HepG2 (cell line): Measurements from ENCODE around the gene SMTNL1. TPM values are rescaled to one million over a fixed set of nuclear protein-coding genes. Genes with fewer than 3 reads are reported as not detected.

Experiments used
- ATAC-seq: fragments of 200-7000 bp; cut with Tn5 transposase; 3 replicates; pipeline ENCODE4 v1.9.1; 2020; ENCODE audit warnings: mild to moderate bottlenecking, moderate library complexity
- BruUV-seq: library from RNA; stranded (reverse); fragments of 400-500 nt; replicated peaks from 2 replicates; lab custom pipeline; 2021; lab: Mats Ljungman, UMichigan
- CTCF ChIA-PET: fragments of 300-600 bp; formaldehyde crosslinking; extraction: SDS; loops from one replicate; lab custom pipeline; 2021; ENCODE audit warnings: low total read pairs, inconsistent platforms, low intra/inter-chr PET ratio; lab: Yijun Ruan, JAX
- POLR2A ChIA-PET: fragments of 350-600 bp; sonication (Branson Sonifier 250); formaldehyde crosslinking; loops from one replicate; lab custom pipeline; 2020; ENCODE audit warnings: antibody characterized with exemption, inconsistent platforms; lab: Yijun Ruan, JAX
- DNase-seq: peaks from one replicate; pipeline ENCODE4 v3.0.0-alpha.2; 2015; ENCODE audit warnings: low spot score
- FAIRE-seq: peaks from 3 replicates; lab custom pipeline; 2011; peaks lifted over from hg19 to GRCh38; lab: Jason Lieb, UNC
- H2AFZ ChIP-seq: one replicate; pipeline ENCODE4 v1.6.1; 2011; ENCODE audit warnings: low read length, inconsistent platforms
- H3K27ac ChIP-seq: fragments of 300-600 bp; 3 replicates; pipeline ENCODE4 v1.8.0; 2011; ENCODE audit warnings: mixed run types, mild to moderate bottlenecking, mixed read lengths, low read length, inconsistent platforms; ENCODE audit not compliant: insufficient read depth; ENCODE audit errors: extremely low read length
- H3K27me3 ChIP-seq, 2 experiments: fragments of 200-600 bp in 1 of 2; 2 replicates in 1 of 2; 3 replicates in 1 of 2; pipeline versions ENCODE4 v1.6.0 to v1.8.0; 2011; ENCODE audit warnings: low read length in 2 of 2, mild to moderate bottlenecking in 2 of 2, moderate library complexity in 2 of 2, inconsistent platforms in 1 of 2; ENCODE audit not compliant: insufficient read depth in 2 of 2, control insufficient read depth in 1 of 2
- H3K36me3 ChIP-seq, 2 experiments: fragments of 200-600 bp in 1 of 2; replicated peaks in 1 of 2; 2 replicates in 1 of 2; 3 replicates in 1 of 2; pipeline versions ENCODE4 v1.5.1 to v1.8.0; 2011; ENCODE audit warnings: low read length in 2 of 2, inconsistent platforms in 1 of 2; ENCODE audit not compliant: insufficient read depth in 2 of 2, control insufficient read depth in 1 of 2
- H3K4me1 ChIP-seq: 2 replicates; pipeline ENCODE4 v1.5.1; 2012; ENCODE audit warnings: low read length, inconsistent platforms; ENCODE audit not compliant: insufficient read depth
- H3K4me2 ChIP-seq: 2 replicates; pipeline ENCODE4 v1.6.0; 2011; ENCODE audit warnings: low read depth, low read length, inconsistent platforms
- H3K4me3 ChIP-seq, 3 experiments: fragments of 200-600 bp in 1 of 3; sonication (generic), shearing (Covaris generic) in 1 of 3; replicated peaks in 1 of 3; 2 replicates each; pipeline ENCODE4 v1.5.1; 2011 to 2016; ENCODE audit warnings: low read length in 3 of 3, inconsistent platforms in 2 of 3, low read depth in 2 of 3, mild to moderate bottlenecking in 2 of 3, control low read depth in 1 of 3, mixed read lengths in 1 of 3; ENCODE audit not compliant: insufficient read depth in 1 of 3
- H3K79me2 ChIP-seq: one replicate; pipeline ENCODE4 v1.6.1; 2011; ENCODE audit warnings: low read length, inconsistent platforms; ENCODE audit not compliant: insufficient read depth
- H3K9ac ChIP-seq: 2 replicates; pipeline ENCODE4 v1.6.0; 2011; ENCODE audit warnings: mild to moderate bottlenecking, low read depth, low read length, inconsistent platforms; ENCODE audit not compliant: insufficient read depth
- H3K9me3 ChIP-seq: 2 replicates; pipeline ENCODE4 v1.5.1; 2012; ENCODE audit warnings: mild to moderate bottlenecking, low read length
- H4K20me1 ChIP-seq: 2 replicates; pipeline ENCODE4 v1.6.0; 2011; ENCODE audit warnings: inconsistent platforms, mild to moderate bottlenecking, low read length, moderate library complexity; ENCODE audit not compliant: insufficient read depth
- ARNT ChIP-seq: fragments of 450-650 bp; IDR thresholded peaks from 2 replicates; pipeline ENCODE4 v1.6.1; 2017
- MTF1 ChIP-seq: sonication (generic); formaldehyde crosslinking; IDR thresholded peaks from 2 replicates; pipeline ENCODE4 v1.5.0; 2020; ENCODE audit warnings: missing genetic modification reagents
- ZMAT3 ChIP-seq: sonication (generic); formaldehyde crosslinking; conservative IDR thresholded peaks from 2 replicates; pipeline ENCODE4 v1.7.0; 2021; ENCODE audit warnings: missing genetic modification reagents
- ZNF160 ChIP-seq: sonication (generic); formaldehyde crosslinking; IDR thresholded peaks from 2 replicates; pipeline ENCODE4 v1.8.0; 2022; ENCODE audit warnings: mild to moderate bottlenecking, inconsistent platforms, missing genetic modification reagents
- ZNF556 ChIP-seq: sonication (generic); formaldehyde crosslinking; IDR thresholded peaks from 2 replicates; pipeline ENCODE4 v1.4.0; 2020; ENCODE audit warnings: mild to moderate bottlenecking, missing genetic modification reagents, borderline replicate concordance
- ZSCAN12 ChIP-seq: sonication (generic); formaldehyde crosslinking; IDR thresholded peaks from 2 replicates; pipeline ENCODE4 v1.9.0; 2021; ENCODE audit warnings: mild to moderate bottlenecking, missing genetic modification reagents
- in situ Hi-C: cut with HindIII; loops from 2 replicates; pipeline ENCODE4 v1.10.0; 2017; ENCODE audit warnings: low pct_unique_long_range_greater_than_20kb; ENCODE audit not compliant: extremely low pct_ligation_motif_present
- intact Hi-C: fragments of 100-400 bp; cut with micrococcal nuclease; formaldehyde crosslinking; loops from one replicate; pipeline ENCODE4 v1.10.0; 2022; ENCODE audit not compliant: unreplicated experiment
- polyA plus RNA-seq, 8 experiments: library from polyadenylated mRNA; depleted of rRNA in 3 of 8; stranded (reverse) in 7 of 8; unstranded in 1 of 8; fragments of >200 nt; fragmentation: Illumina TruSeq in 4 of 8; extraction: Trizol in 4 of 8; gene quantifications; 2 replicates each; pipeline versions ENCODE4 v1.2.1 to v1.2.3, GENCODE V29; 2011 to 2016; ENCODE audit warnings: low read depth in 4 of 8, missing spikeins in 1 of 8, mixed read lengths in 1 of 8; ENCODE audit not compliant: insufficient read depth in 1 of 8
- total RNA-seq, 5 experiments: library from RNA; depleted of rRNA; stranded (reverse); fragments of >200 nt; fragmentation: Illumina TruSeq; extraction: Trizol; gene quantifications; 2 replicates each; pipeline ENCODE4 v1.2.3, GENCODE V29; 2016; ENCODE audit warnings: low read depth in 1 of 5
- TF ChIP-seq, protein P1 (sequence below): sonication (generic); formaldehyde crosslinking; IDR thresholded peaks from 2 replicates; pipeline ENCODE4 v1.4.0; 2020; ENCODE audit warnings: missing genetic modification reagents, borderline replicate concordance
- TF ChIP-seq, protein P2 (sequence below): sonication (generic); formaldehyde crosslinking; IDR thresholded peaks from 2 replicates; pipeline ENCODE4 v1.5.0; 2020; ENCODE audit warnings: mild to moderate bottlenecking, missing genetic modification reagents, borderline replicate concordance
- TF ChIP-seq, protein P3 (sequence below): sonication (generic); formaldehyde crosslinking; IDR thresholded peaks from 2 replicates; pipeline ENCODE4 v1.9.0; 2021; ENCODE audit warnings: missing genetic modification reagents, borderline replicate concordance

The SMTNL1 gene
- total and polyA plus RNA-seq, 2 of the 13 experiments (the other 11 are each of a cell fraction or from before 2014, with no cell fraction given), result 0.04 TPM; not detected in 1

DNA sequence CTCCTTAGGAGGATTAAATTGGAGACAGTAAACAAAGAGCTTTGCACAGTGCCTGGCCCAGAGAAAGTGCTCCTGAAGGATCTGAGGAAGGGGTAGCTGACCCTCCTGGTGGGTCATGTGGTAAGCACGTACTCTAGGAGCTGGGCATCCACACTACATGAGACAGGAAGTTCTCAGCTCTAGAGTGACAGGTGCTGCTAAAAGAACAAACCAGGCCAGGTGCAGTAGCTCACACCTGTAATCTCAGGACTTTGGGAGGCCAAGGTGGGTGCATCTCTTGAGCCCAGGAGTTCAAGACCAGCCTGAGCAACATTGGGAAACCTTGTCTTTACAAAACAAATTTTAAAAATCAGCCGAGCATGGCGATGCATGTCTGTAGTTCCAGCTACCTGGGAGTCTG is 35.0 kb upstream of the SMTNL1 start (continued):
- TF ChIP-seq, protein P1, sequence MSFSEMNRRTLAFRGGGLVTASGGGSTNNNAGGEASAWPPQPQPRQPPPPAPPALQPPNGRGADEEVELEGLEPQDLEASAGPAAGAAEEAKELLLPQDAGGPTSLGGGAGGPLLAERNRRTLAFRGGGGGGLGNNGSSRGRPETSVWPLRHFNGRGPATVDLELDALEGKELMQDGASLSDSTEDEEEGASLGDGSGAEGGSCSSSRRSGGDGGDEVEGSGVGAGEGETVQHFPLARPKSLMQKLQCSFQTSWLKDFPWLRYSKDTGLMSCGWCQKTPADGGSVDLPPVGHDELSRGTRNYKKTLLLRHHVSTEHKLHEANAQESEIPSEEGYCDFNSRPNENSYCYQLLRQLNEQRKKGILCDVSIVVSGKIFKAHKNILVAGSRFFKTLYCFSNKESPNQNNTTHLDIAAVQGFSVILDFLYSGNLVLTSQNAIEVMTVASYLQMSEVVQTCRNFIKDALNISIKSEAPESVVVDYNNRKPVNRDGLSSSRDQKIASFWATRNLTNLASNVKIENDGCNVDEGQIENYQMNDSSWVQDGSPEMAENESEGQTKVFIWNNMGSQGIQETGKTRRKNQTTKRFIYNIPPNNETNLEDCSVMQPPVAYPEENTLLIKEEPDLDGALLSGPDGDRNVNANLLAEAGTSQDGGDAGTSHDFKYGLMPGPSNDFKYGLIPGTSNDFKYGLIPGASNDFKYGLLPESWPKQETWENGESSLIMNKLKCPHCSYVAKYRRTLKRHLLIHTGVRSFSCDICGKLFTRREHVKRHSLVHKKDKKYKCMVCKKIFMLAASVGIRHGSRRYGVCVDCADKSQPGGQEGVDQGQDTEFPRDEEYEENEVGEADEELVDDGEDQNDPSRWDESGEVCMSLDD (CRISPR knock-in tag), result no peak
- TF ChIP-seq ZSCAN12 (CRISPR knock-in tag), result no peak
- TF ChIP-seq, all 625 proteins: peak for 0

DNA sequence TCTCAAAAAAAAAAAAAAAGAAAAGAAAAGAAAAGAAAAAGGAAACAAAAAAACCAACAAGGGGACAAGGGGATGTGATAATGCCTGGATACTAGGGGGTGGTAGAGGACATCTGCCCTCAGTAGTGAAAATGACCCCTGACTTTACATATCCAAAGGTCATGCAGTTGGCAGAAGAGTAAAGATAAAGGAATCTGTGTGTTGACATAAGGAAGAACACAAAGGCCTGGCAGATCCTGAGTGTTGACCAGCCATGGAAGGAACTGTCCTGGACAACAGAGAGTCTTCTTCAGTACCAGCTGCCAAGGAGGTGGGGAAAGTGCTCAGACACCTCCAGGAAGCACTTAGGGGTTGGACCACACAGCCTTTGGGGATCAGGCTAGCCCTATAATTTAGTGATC is 34.5 kb upstream of the SMTNL1 start:
- Histone ChIP-seq H3K9me3 (no peaks in the 10 kb centered on the region), H3K36me3 (peaks cover 14 to 57% of the 10 kb centered on the region in 2 experiments; a peak in 4 of 5 replicates), H3K27ac (peak overlapping the region; percentile 55), H3K27me3 (no peaks in the 10 kb centered on the region), H3K4me3 (no peak overlapping the region), H4K20me1 (peaks cover 13% of the 10 kb centered on the region), H3K4me2 (0 out of 2 replicates have a peak overlapping the region, but pooled peaks have one; percentile 14), H2AFZ (no peak overlapping the region), H3K9ac (no peak overlapping the region), H3K79me2 (peaks cover 54% of the 10 kb centered on the region), H3K4me1 (peaks cover 97% of the 10 kb centered on the region)
- ChIA-PET CTCF (interaction anchor here (1.2 kb wide), 1 partner anchor 12 kb away, joined by 4 read pairs; the partner anchor contains the start of gene SLC43A1), POLR2A (interaction anchor here (0.8 to 9.7 kb wide), 3 partner anchors 9 to 137 kb away, joined by 3 to 111 read pairs (median 31); partner anchors contain the start of gene SLC43A1)
- ATAC-seq (peak; percentile 17), DNase-seq (peak; percentile 78), FAIRE-seq (peak; percentile 64)
- no TSS peak for BruUV-seq
- in situ Hi-C loops, result no loop called here
- intact Hi-C loops, result no loop called here
- TF ChIP-seq, protein P2, sequence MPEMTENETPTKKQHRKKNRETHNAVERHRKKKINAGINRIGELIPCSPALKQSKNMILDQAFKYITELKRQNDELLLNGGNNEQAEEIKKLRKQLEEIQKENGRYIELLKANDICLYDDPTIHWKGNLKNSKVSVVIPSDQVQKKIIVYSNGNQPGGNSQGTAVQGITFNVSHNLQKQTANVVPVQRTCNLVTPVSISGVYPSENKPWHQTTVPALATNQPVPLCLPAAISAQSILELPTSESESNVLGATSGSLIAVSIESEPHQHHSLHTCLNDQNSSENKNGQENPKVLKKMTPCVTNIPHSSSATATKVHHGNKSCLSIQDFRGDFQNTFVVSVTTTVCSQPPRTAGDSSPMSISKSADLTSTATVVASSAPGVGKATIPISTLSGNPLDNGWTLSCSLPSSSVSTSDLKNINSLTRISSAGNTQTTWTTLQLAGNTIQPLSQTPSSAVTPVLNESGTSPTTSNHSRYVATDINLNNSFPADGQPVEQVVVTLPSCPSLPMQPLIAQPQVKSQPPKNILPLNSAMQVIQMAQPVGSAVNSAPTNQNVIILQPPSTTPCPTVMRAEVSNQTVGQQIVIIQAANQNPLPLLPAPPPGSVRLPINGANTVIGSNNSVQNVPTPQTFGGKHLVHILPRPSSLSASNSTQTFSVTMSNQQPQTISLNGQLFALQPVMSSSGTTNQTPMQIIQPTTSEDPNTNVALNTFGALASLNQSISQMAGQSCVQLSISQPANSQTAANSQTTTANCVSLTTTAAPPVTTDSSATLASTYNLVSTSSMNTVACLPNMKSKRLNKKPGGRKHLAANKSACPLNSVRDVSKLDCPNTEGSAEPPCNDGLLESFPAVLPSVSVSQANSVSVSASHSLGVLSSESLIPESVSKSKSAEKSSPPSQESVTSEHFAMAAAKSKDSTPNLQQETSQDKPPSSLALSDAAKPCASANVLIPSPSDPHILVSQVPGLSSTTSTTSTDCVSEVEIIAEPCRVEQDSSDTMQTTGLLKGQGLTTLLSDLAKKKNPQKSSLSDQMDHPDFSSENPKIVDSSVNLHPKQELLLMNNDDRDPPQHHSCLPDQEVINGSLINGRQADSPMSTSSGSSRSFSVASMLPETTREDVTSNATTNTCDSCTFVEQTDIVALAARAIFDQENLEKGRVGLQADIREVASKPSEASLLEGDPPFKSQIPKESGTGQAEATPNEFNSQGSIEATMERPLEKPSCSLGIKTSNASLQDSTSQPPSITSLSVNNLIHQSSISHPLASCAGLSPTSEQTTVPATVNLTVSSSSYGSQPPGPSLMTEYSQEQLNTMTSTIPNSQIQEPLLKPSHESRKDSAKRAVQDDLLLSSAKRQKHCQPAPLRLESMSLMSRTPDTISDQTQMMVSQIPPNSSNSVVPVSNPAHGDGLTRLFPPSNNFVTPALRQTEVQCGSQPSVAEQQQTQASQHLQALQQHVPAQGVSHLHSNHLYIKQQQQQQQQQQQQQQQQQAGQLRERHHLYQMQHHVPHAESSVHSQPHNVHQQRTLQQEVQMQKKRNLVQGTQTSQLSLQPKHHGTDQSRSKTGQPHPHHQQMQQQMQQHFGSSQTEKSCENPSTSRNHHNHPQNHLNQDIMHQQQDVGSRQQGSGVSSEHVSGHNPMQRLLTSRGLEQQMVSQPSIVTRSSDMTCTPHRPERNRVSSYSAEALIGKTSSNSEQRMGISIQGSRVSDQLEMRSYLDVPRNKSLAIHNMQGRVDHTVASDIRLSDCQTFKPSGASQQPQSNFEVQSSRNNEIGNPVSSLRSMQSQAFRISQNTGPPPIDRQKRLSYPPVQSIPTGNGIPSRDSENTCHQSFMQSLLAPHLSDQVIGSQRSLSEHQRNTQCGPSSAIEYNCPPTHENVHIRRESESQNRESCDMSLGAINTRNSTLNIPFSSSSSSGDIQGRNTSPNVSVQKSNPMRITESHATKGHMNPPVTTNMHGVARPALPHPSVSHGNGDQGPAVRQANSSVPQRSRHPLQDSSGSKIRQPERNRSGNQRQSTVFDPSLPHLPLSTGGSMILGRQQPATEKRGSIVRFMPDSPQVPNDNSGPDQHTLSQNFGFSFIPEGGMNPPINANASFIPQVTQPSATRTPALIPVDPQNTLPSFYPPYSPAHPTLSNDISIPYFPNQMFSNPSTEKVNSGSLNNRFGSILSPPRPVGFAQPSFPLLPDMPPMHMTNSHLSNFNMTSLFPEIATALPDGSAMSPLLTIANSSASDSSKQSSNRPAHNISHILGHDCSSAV (CRISPR knock-in tag), result no peak
- TF ChIP-seq ZNF556 (no peak), ARNT (no peak), ZNF160 (CRISPR knock-in tag) (no peak), MTF1 (CRISPR knock-in tag) (no peak), ZMAT3 (CRISPR knock-in tag) (no peak)
- TF ChIP-seq, protein P3, sequence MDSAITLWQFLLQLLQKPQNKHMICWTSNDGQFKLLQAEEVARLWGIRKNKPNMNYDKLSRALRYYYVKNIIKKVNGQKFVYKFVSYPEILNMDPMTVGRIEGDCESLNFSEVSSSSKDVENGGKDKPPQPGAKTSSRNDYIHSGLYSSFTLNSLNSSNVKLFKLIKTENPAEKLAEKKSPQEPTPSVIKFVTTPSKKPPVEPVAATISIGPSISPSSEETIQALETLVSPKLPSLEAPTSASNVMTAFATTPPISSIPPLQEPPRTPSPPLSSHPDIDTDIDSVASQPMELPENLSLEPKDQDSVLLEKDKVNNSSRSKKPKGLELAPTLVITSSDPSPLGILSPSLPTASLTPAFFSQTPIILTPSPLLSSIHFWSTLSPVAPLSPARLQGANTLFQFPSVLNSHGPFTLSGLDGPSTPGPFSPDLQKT, result no peak
